Stimulated activated effector memory CD8-positive, alpha-beta T cell treated with anti-CD3 and anti-CD28 coated beads, Interleukin-12 subunit alpha, Interleukin-12 subunit beta, amount 100 ng/mL, for 72 hours (primary cell): ENCODE results near the gene TUB.

Experiments used
- ATAC-seq: fragments of 150-1000 bp; cut with Tn5 transposase; 2 replicates; pipeline ENCODE4 v1.10.0; 2021
- DNase-seq, 2 donors: peaks; one replicate each; pipeline ENCODE4 v3.0.0; 2021 to 2022; ENCODE audit warnings: low spot score in 2 of 2
- H3K27ac Mint-ChIP-seq: one replicate; pipeline ENCODE4 v1.8.0; 2022; ENCODE audit warnings: mild to moderate bottlenecking, mixed read lengths
- H3K36me3 Mint-ChIP-seq: one replicate; pipeline ENCODE4 v1.8.0; 2022; ENCODE audit warnings: mild to moderate bottlenecking, mixed read lengths
- H3K4me1 Mint-ChIP-seq: one replicate; pipeline ENCODE4 v1.8.0; 2022; ENCODE audit warnings: mixed read lengths
- H3K4me3 Mint-ChIP-seq: one replicate; pipeline ENCODE4 v1.8.0; 2022; ENCODE audit warnings: mild to moderate bottlenecking, mixed read lengths
- H3K9me3 Mint-ChIP-seq: one replicate; pipeline ENCODE4 v1.8.0; 2022; ENCODE audit warnings: mixed read lengths

TUB gene

DNA sequence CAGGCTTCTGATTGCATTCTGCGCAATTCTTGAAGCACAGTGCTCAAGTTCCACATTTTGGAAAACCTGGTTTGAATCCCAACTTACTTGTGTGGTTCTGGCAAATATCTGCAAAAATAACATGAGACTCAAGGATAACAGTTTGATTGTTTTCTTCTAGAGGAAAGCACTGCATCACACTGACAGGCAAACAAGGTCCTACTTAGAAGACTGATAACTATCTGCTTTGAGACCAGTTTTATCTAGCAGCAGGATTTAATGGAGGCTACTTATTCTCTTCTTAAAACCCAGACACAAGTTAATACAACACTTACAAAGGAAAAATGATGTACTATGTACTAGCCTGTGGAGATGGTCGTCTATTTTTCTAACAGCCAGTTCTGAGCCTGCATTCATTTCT lies 46.4 kb downstream of the TUB start:
- DNase-seq (no peak), ATAC-seq (no peak)

DNA sequence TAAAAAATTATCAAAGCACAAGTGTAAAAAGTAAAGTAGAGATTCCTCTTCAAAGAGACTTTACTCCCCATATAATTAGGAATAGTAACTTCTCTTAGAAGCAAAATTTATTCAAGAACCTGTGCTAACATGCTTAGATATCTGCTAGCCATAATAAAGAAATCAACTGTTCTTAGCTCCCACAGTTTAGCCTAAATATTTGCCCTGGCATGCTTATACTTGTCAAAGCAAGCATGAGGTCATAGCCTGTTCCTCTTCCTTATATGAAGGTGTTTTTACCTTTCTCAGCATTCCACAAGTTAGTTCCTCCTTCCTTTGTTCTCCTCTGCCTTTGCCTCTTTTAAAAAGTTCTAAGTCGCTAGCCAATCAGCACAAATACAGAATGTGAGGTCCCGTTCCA lies 57.5 kb downstream of the TUB start:
- Mint-ChIP-seq H3K4me1 (no peaks in the 10 kb centered on the region), H3K27ac (no peak overlapping the region), H3K4me3 (no peak overlapping the region), H3K36me3 (no peaks in the 10 kb centered on the region), H3K9me3 (no peaks in the 10 kb centered on the region)
- DNase-seq (no peak), ATAC-seq (no peak)

More for the DNA sequence above, 46.4 kb downstream of the TUB start:
- H3K4me3 Mint-ChIP-seq = no peak overlapping the region
- H3K27ac Mint-ChIP-seq = no peak overlapping the region
- H3K4me1 Mint-ChIP-seq = no peaks in the 10 kb centered on the region
- no peaks in the 10 kb centered on the region for H3K9me3 Mint-ChIP-seq
- no peaks in the 10 kb centered on the region for H3K36me3 Mint-ChIP-seq

DNA sequence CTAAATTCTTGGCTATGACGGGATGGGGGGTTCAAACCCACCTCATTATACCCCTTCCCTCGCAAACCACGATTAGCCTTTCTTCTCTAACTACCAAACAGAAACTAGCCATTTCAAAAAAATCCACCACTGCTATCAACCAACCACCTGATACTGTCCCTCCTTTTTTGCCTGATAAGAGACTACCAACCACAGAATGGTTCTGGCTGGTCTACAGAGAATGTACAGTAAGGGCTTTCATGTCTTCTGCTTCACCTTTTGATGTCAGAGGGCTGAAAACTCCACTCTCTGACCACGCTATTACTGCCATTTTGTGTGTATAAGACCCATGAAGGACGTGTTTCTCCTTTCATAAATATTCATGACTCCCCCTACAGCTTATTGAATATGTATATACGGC lies 68.7 kb downstream of the TUB start:
- ATAC-seq = no peak
- no peaks in the 10 kb centered on the region for H3K36me3 Mint-ChIP-seq
- no peak for DNase-seq
- H3K4me3 Mint-ChIP-seq = no peak overlapping the region
- H3K27ac Mint-ChIP-seq = no peak overlapping the region
- no peaks in the 10 kb centered on the region for H3K9me3 Mint-ChIP-seq
- no peaks in the 10 kb centered on the region for H3K4me1 Mint-ChIP-seq
